ENCODE data around the gene MAP7D1.

GRCh38 chr1:36118447-36119204, 37.3 kb upstream of the MAP7D1 start:
- TF ChIP-seq CTCF (IDR thresholded peaks at IDR 0.05 in 4 of 5, conservative IDR thresholded peaks at IDR 0.05 in 1 of 5) (no peak), POLR2A (IDR thresholded peaks at IDR 0.05) (no peak)
